HepG2 (cell line): Measurements from ENCODE around the gene TCF12. TPM values are rescaled to one million over a fixed set of nuclear protein-coding genes. Genes with fewer than 3 reads are reported as not detected.

Experiments
- ATAC-seq: fragments of 200-7000 bp; cut with Tn5 transposase; 3 replicates; pipeline ENCODE4 v1.9.1; 2020; ENCODE audit warnings: mild to moderate bottlenecking, moderate library complexity
- BruUV-seq: library from RNA; stranded (reverse); fragments of 400-500 nt; replicated peaks from 2 replicates; lab custom pipeline; 2021; lab: Mats Ljungman, UMichigan
- CTCF ChIA-PET: fragments of 300-600 bp; formaldehyde crosslinking; extraction: SDS; loops from one replicate; lab custom pipeline; 2021; ENCODE audit warnings: low total read pairs, inconsistent platforms, low intra/inter-chr PET ratio; lab: Yijun Ruan, JAX
- POLR2A ChIA-PET: fragments of 350-600 bp; sonication (Branson Sonifier 250); formaldehyde crosslinking; loops from one replicate; lab custom pipeline; 2020; ENCODE audit warnings: antibody characterized with exemption, inconsistent platforms; lab: Yijun Ruan, JAX
- DNase-seq: peaks from one replicate; pipeline ENCODE4 v3.0.0-alpha.2; 2015; ENCODE audit warnings: low spot score
- FAIRE-seq: peaks from 3 replicates; lab custom pipeline; 2011; peaks lifted over from hg19 to GRCh38; lab: Jason Lieb, UNC
- H2AFZ ChIP-seq: one replicate; pipeline ENCODE4 v1.6.1; 2011; ENCODE audit warnings: low read length, inconsistent platforms
- H3K27ac ChIP-seq: fragments of 300-600 bp; 3 replicates; pipeline ENCODE4 v1.8.0; 2011; ENCODE audit warnings: mixed run types, mild to moderate bottlenecking, mixed read lengths, low read length, inconsistent platforms; ENCODE audit not compliant: insufficient read depth; ENCODE audit errors: extremely low read length
- H3K27me3 ChIP-seq, 2 experiments: fragments of 200-600 bp in 1 of 2; 2 replicates in 1 of 2; 3 replicates in 1 of 2; pipeline versions ENCODE4 v1.6.0 to v1.8.0; 2011; ENCODE audit warnings: low read length in 2 of 2, mild to moderate bottlenecking in 2 of 2, moderate library complexity in 2 of 2, inconsistent platforms in 1 of 2; ENCODE audit not compliant: insufficient read depth in 2 of 2, control insufficient read depth in 1 of 2
- H3K36me3 ChIP-seq, 2 experiments: fragments of 200-600 bp in 1 of 2; replicated peaks in 1 of 2; 2 replicates in 1 of 2; 3 replicates in 1 of 2; pipeline versions ENCODE4 v1.5.1 to v1.8.0; 2011; ENCODE audit warnings: low read length in 2 of 2, inconsistent platforms in 1 of 2; ENCODE audit not compliant: insufficient read depth in 2 of 2, control insufficient read depth in 1 of 2
- H3K4me1 ChIP-seq: 2 replicates; pipeline ENCODE4 v1.5.1; 2012; ENCODE audit warnings: low read length, inconsistent platforms; ENCODE audit not compliant: insufficient read depth
- H3K4me2 ChIP-seq: 2 replicates; pipeline ENCODE4 v1.6.0; 2011; ENCODE audit warnings: low read depth, low read length, inconsistent platforms
- H3K4me3 ChIP-seq, 3 experiments: fragments of 200-600 bp in 1 of 3; sonication (generic), shearing (Covaris generic) in 1 of 3; replicated peaks in 1 of 3; 2 replicates each; pipeline ENCODE4 v1.5.1; 2011 to 2016; ENCODE audit warnings: low read length in 3 of 3, inconsistent platforms in 2 of 3, low read depth in 2 of 3, mild to moderate bottlenecking in 2 of 3, control low read depth in 1 of 3, mixed read lengths in 1 of 3; ENCODE audit not compliant: insufficient read depth in 1 of 3
- H3K79me2 ChIP-seq: one replicate; pipeline ENCODE4 v1.6.1; 2011; ENCODE audit warnings: low read length, inconsistent platforms; ENCODE audit not compliant: insufficient read depth
- H3K9ac ChIP-seq: 2 replicates; pipeline ENCODE4 v1.6.0; 2011; ENCODE audit warnings: mild to moderate bottlenecking, low read depth, low read length, inconsistent platforms; ENCODE audit not compliant: insufficient read depth
- H3K9me3 ChIP-seq: 2 replicates; pipeline ENCODE4 v1.5.1; 2012; ENCODE audit warnings: mild to moderate bottlenecking, low read length
- H4K20me1 ChIP-seq: 2 replicates; pipeline ENCODE4 v1.6.0; 2011; ENCODE audit warnings: inconsistent platforms, mild to moderate bottlenecking, low read length, moderate library complexity; ENCODE audit not compliant: insufficient read depth
- CEBPB ChIP-seq: IDR thresholded peaks from 2 replicates; pipeline ENCODE4 v1.6.1; 2011; ENCODE audit warnings: low read depth, low read length, improper control_type of control experiment, borderline replicate concordance
- CEBPG ChIP-seq: IDR thresholded peaks from 2 replicates; pipeline ENCODE4 v1.6.1; 2016
- GFI1 ChIP-seq: sonication (generic); formaldehyde crosslinking; IDR thresholded peaks from 2 replicates; pipeline ENCODE4 v1.5.0; 2020; ENCODE audit warnings: missing genetic modification reagents, mild to moderate bottlenecking, borderline replicate concordance
- KDM1A ChIP-seq: IDR thresholded peaks from 2 replicates; pipeline ENCODE4 v1.6.1; 2016; ENCODE audit warnings: missing compliant biosample characterization
- SOX13 ChIP-seq, 3 experiments: fragments of 450-650 bp in 1 of 3; sonication (generic) in 1 of 3; formaldehyde crosslinking in 1 of 3; IDR thresholded peaks in 2 of 3; conservative IDR thresholded peaks in 1 of 3; 2 replicates each; pipeline versions ENCODE4 v1.5.0 to v1.6.1; 2016 to 2020; ENCODE audit warnings: antibody characterized with exemption in 1 of 3, mild to moderate bottlenecking in 1 of 3, missing compliant biosample characterization in 1 of 3, missing genetic modification reagents in 1 of 3, moderate library complexity in 1 of 3
- WIZ ChIP-seq: sonication (generic); formaldehyde crosslinking; IDR thresholded peaks from 2 replicates; pipeline ENCODE4 v1.5.1; 2020; ENCODE audit warnings: mild to moderate bottlenecking, missing genetic modification reagents
- ZMYM3 ChIP-seq: sonication (generic); formaldehyde crosslinking; IDR thresholded peaks from 2 replicates; pipeline ENCODE4 v1.5.1; 2020; ENCODE audit warnings: mild to moderate bottlenecking, missing genetic modification reagents
- ZNF121 ChIP-seq: sonication (generic); formaldehyde crosslinking; IDR thresholded peaks from 2 replicates; pipeline ENCODE4 v1.5.0; 2020; ENCODE audit warnings: mild to moderate bottlenecking, missing genetic modification reagents
- ZNF331 ChIP-seq: sonication (generic); formaldehyde crosslinking; IDR thresholded peaks from 2 replicates; pipeline ENCODE4 v1.4.0; 2020; ENCODE audit warnings: missing genetic modification reagents
- ZNF496 ChIP-seq: sonication (generic); formaldehyde crosslinking; IDR thresholded peaks from 2 replicates; pipeline ENCODE4 v1.8.1; 2023; ENCODE audit warnings: mild to moderate bottlenecking, moderate library complexity, missing genetic modification reagents; ENCODE audit not compliant: insufficient replicate concordance
- ZNF552 ChIP-seq: sonication (generic); formaldehyde crosslinking; IDR thresholded peaks from 2 replicates; pipeline ENCODE4 v1.9.0; 2022; ENCODE audit warnings: missing genetic modification reagents, mild to moderate bottlenecking, borderline replicate concordance
- ZNF572 ChIP-seq: sonication (generic); formaldehyde crosslinking; IDR thresholded peaks from 2 replicates; pipeline ENCODE4 v1.5.1; 2020; ENCODE audit warnings: mild to moderate bottlenecking, missing genetic modification reagents
- WGBS: methylation state at CpG from one replicate; pipeline ENCODE4 v1.1.6; 2017; ENCODE audit warnings: low lambda C conversion rate; 5-methylcytosine and 5-hydroxymethylcytosine counted together
- in situ Hi-C: cut with HindIII; loops from 2 replicates; pipeline ENCODE4 v1.10.0; 2017; ENCODE audit warnings: low pct_unique_long_range_greater_than_20kb; ENCODE audit not compliant: extremely low pct_ligation_motif_present
- intact Hi-C: fragments of 100-400 bp; cut with micrococcal nuclease; formaldehyde crosslinking; loops from one replicate; pipeline ENCODE4 v1.10.0; 2022; ENCODE audit not compliant: unreplicated experiment
- polyA plus RNA-seq, 8 experiments: library from polyadenylated mRNA; depleted of rRNA in 3 of 8; stranded (reverse) in 7 of 8; unstranded in 1 of 8; fragments of >200 nt; fragmentation: Illumina TruSeq in 4 of 8; extraction: Trizol in 4 of 8; gene quantifications; 2 replicates each; pipeline versions ENCODE4 v1.2.1 to v1.2.3, GENCODE V29; 2011 to 2016; ENCODE audit warnings: low read depth in 4 of 8, missing spikeins in 1 of 8, mixed read lengths in 1 of 8; ENCODE audit not compliant: insufficient read depth in 1 of 8
- total RNA-seq, 5 experiments: library from RNA; depleted of rRNA; stranded (reverse); fragments of >200 nt; fragmentation: Illumina TruSeq; extraction: Trizol; gene quantifications; 2 replicates each; pipeline ENCODE4 v1.2.3, GENCODE V29; 2016; ENCODE audit warnings: low read depth in 1 of 5
- TF ChIP-seq, protein P1 (sequence below): IDR thresholded peaks from 2 replicates; pipeline ENCODE4 v1.4.0; 2020; ENCODE audit warnings: mild to moderate bottlenecking, missing genetic modification reagents
- TF ChIP-seq, protein P2 (sequence below): sonication (generic); formaldehyde crosslinking; IDR thresholded peaks from 2 replicates; pipeline ENCODE4 v1.4.0; 2020; ENCODE audit warnings: missing genetic modification reagents
- TF ChIP-seq, protein P3 (sequence below): sonication (generic); formaldehyde crosslinking; IDR thresholded peaks from 2 replicates; pipeline ENCODE4 v1.5.0; 2020; ENCODE audit warnings: mild to moderate bottlenecking, missing genetic modification reagents

TCF12 gene
- total and polyA plus RNA-seq, 2 of the 13 experiments (the other 11 are each of a cell fraction or from before 2014, with no cell fraction given): 48.6 to 51.1 TPM

GRCh38 chr15:56948000-56948763, 29.7 kb downstream of the TCF12 start:
- Histone ChIP-seq H3K27ac (no peak overlapping the region), H3K9ac (no peak overlapping the region), H3K27me3 (no peaks in the 10 kb centered on the region), H3K4me3 (no peak overlapping the region), H3K4me2 (no peak overlapping the region), H3K79me2 (peaks cover 95% of the 10 kb centered on the region), H2AFZ (no peak overlapping the region), H3K36me3 (peaks cover 0 to 6% of the 10 kb centered on the region in 2 experiments; a peak in 1 of 5 replicates), H4K20me1 (no peaks in the 10 kb centered on the region), H3K9me3 (peaks cover 3% of the 10 kb centered on the region; the same call in 1 of the 2 replicates), H3K4me1 (peaks cover 28% of the 10 kb centered on the region)
- CTCF ChIA-PET: no interaction called here
- 86% methylated on average over 6 of the region's 6 CpGs for WGBS
- no TSS peak for BruUV-seq
- intact Hi-C loops: no loop called here
- DNase-seq (no peak), ATAC-seq (no peak), FAIRE-seq (no peak)
- in situ Hi-C loops: no loop called here
- TF ChIP-seq ZNF572 (no peak), ZNF331 (CRISPR knock-in tag) (no peak), CEBPG (peak; percentile 74), SOX13 (IDR thresholded peaks at IDR 0.05) (no peak), SOX13 (CRISPR knock-in tag; conservative IDR thresholded peaks at IDR 0.05 in 1 of 2, IDR thresholded peaks at IDR 0.05 in 1 of 2) (peak in 1 of 2 experiments; percentile 23; a peak in 1 of 4 replicates), ZNF121 (CRISPR knock-in tag) (peak; percentile 96), GFI1 (CRISPR knock-in tag) (0 out of 2 replicates have a peak, but pooled peaks have one; percentile 17), ZNF496 (CRISPR knock-in tag) (no peak), KDM1A (CRISPR knock-in tag) (0 out of 2 replicates have a peak, but pooled peaks have one; percentile 57), ZMYM3 (CRISPR knock-in tag) (0 out of 2 replicates have a peak, but pooled peaks have one; percentile 43), ZNF552 (no peak), CEBPB (peak; percentile 75), WIZ (CRISPR knock-in tag) (no peak)
- TF ChIP-seq, protein P1, sequence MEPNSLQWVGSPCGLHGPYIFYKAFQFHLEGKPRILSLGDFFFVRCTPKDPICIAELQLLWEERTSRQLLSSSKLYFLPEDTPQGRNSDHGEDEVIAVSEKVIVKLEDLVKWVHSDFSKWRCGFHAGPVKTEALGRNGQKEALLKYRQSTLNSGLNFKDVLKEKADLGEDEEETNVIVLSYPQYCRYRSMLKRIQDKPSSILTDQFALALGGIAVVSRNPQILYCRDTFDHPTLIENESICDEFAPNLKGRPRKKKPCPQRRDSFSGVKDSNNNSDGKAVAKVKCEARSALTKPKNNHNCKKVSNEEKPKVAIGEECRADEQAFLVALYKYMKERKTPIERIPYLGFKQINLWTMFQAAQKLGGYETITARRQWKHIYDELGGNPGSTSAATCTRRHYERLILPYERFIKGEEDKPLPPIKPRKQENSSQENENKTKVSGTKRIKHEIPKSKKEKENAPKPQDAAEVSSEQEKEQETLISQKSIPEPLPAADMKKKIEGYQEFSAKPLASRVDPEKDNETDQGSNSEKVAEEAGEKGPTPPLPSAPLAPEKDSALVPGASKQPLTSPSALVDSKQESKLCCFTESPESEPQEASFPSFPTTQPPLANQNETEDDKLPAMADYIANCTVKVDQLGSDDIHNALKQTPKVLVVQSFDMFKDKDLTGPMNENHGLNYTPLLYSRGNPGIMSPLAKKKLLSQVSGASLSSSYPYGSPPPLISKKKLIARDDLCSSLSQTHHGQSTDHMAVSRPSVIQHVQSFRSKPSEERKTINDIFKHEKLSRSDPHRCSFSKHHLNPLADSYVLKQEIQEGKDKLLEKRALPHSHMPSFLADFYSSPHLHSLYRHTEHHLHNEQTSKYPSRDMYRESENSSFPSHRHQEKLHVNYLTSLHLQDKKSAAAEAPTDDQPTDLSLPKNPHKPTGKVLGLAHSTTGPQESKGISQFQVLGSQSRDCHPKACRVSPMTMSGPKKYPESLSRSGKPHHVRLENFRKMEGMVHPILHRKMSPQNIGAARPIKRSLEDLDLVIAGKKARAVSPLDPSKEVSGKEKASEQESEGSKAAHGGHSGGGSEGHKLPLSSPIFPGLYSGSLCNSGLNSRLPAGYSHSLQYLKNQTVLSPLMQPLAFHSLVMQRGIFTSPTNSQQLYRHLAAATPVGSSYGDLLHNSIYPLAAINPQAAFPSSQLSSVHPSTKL (CRISPR knock-in tag): peak; percentile 21; the same call in 1 of the 2 replicates
- TF ChIP-seq, protein P2, sequence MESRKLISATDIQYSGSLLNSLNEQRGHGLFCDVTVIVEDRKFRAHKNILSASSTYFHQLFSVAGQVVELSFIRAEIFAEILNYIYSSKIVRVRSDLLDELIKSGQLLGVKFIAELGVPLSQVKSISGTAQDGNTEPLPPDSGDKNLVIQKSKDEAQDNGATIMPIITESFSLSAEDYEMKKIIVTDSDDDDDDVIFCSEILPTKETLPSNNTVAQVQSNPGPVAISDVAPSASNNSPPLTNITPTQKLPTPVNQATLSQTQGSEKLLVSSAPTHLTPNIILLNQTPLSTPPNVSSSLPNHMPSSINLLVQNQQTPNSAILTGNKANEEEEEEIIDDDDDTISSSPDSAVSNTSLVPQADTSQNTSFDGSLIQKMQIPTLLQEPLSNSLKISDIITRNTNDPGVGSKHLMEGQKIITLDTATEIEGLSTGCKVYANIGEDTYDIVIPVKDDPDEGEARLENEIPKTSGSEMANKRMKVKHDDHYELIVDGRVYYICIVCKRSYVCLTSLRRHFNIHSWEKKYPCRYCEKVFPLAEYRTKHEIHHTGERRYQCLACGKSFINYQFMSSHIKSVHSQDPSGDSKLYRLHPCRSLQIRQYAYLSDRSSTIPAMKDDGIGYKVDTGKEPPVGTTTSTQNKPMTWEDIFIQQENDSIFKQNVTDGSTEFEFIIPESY: 0 out of 2 replicates have a peak, but pooled peaks have one; percentile 39
- TF ChIP-seq, protein P3, sequence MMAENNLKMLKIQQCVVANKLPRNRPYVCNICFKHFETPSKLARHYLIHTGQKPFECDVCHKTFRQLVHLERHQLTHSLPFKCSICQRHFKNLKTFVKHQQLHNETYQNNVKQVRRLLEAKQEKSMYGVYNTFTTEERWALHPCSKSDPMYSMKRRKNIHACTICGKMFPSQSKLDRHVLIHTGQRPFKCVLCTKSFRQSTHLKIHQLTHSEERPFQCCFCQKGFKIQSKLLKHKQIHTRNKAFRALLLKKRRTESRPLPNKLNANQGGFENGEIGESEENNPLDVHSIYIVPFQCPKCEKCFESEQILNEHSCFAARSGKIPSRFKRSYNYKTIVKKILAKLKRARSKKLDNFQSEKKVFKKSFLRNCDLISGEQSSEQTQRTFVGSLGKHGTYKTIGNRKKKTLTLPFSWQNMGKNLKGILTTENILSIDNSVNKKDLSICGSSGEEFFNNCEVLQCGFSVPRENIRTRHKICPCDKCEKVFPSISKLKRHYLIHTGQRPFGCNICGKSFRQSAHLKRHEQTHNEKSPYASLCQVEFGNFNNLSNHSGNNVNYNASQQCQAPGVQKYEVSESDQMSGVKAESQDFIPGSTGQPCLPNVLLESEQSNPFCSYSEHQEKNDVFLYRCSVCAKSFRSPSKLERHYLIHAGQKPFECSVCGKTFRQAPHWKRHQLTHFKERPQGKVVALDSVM: peak; percentile 94
- POLR2A ChIA-PET: no interaction called here
